Lower lobe of right lung (tissue), 2 donors: ENCODE measurements around the gene PTER. TPM values are rescaled to one million over a fixed set of nuclear protein-coding genes. Genes with fewer than 3 reads are reported as not detected.

Experiments used
- ATAC-seq, 2 donors: fragments of 200-7000 bp; cut with Tn5 transposase; one replicate each; pipeline ENCODE4 v1.9.1; 2020 to 2022; ENCODE audit warnings: mild to moderate bottlenecking in 2 of 2, moderate library complexity in 2 of 2
- DNase-seq: peaks from one replicate; pipeline ENCODE4 v3.0.0-alpha.2; 2020
- H3K27ac ChIP-seq: fragments of 200-600 bp; one replicate; pipeline ENCODE4 v1.8.0; 2022
- H3K27me3 ChIP-seq: fragments of 200-600 bp; one replicate; pipeline ENCODE4 v1.8.0; 2022; ENCODE audit warnings: low read depth
- H3K36me3 ChIP-seq: fragments of 200-600 bp; one replicate; pipeline ENCODE4 v1.8.0; 2022; ENCODE audit warnings: mild to moderate bottlenecking
- H3K4me1 ChIP-seq: fragments of 200-600 bp; one replicate; pipeline ENCODE4 v1.8.0; 2022
- H3K4me3 ChIP-seq: fragments of 200-600 bp; one replicate; pipeline ENCODE4 v1.8.0; 2022; ENCODE audit warnings: mild to moderate bottlenecking
- H3K9me3 ChIP-seq: fragments of 200-600 bp; one replicate; pipeline ENCODE4 v1.8.0; 2022
- CTCF ChIP-seq: fragments of 200-600 bp; IDR thresholded peaks from one replicate; pipeline ENCODE4 v1.8.0; 2022; ENCODE audit warnings: antibody characterized with exemption, mild to moderate bottlenecking
- intact Hi-C: fragments of 100-400 bp; cut with DNase I; formaldehyde crosslinking; loops from one replicate; pipeline ENCODE4 v1.11.0; 2022
- total RNA-seq: library from RNA; stranded (reverse); fragmentation: NEBNext Ultra II Directional; extraction: Animal tissue kit (Norgen Biotek cat#: 25700); gene quantifications from one replicate; pipeline ENCODE4 v1.2.1, GENCODE V29; 2021
- donor health status: DM: no; HTN: yes; CAD: no; lungs with severe emphysema.

The PTER gene
- total RNA-seq, 1 donor from 2014 or later, result 20.3 TPM

GRCh38 chr10:16472828-16473227, 36.0 kb downstream of the PTER start:
- H3K36me3 ChIP-seq, result no peaks in the 10 kb centered on the region
- no peak overlapping the region for H3K27ac ChIP-seq
- ATAC-seq (no peak), DNase-seq (no peak)
- H3K9me3 ChIP-seq, result no peaks in the 10 kb centered on the region
- H3K27me3 ChIP-seq, result no peaks in the 10 kb centered on the region
- H3K4me3 ChIP-seq, result no peak overlapping the region
- H3K4me1 ChIP-seq, result no peaks in the 10 kb centered on the region
- intact Hi-C loops, result no loop called here
- TF ChIP-seq CTCF, result no peak

- intact Hi-C loops, result no loop called here
- ATAC-seq (no peak), DNase-seq (no peak)
- H3K9me3 ChIP-seq, result no peaks in the 10 kb centered on the region
- H3K36me3 ChIP-seq, result no peaks in the 10 kb centered on the region
- no peak overlapping the region for H3K4me3 ChIP-seq
- no peak for TF ChIP-seq CTCF
- no peak overlapping the region for H3K27ac ChIP-seq
- H3K27me3 ChIP-seq, result no peaks in the 10 kb centered on the region
- no peaks in the 10 kb centered on the region for H3K4me1 ChIP-seq
These were observed 40.9 kb downstream of the PTER start for GRCh38 chr10:16477757-16478156.

- no peak for TF ChIP-seq CTCF
These were observed 42.0 kb downstream of the PTER start for GRCh38 chr10:16478801-16479200.

GRCh38 chr10:16481052-16481728, 44.4 kb downstream of the PTER start:
- ATAC-seq, result peak; percentile 67 to 68
- H3K27me3 ChIP-seq, result no peaks in the 10 kb centered on the region
- H3K4me1 ChIP-seq, result no peaks in the 10 kb centered on the region
- intact Hi-C loops, result no loop called here
- no peak overlapping the region for H3K4me3 ChIP-seq
- peaks cover under 1% of the 10 kb centered on the region for H3K36me3 ChIP-seq
- no peak overlapping the region for H3K27ac ChIP-seq
- TF ChIP-seq CTCF, result no peak
- no peaks in the 10 kb centered on the region for H3K9me3 ChIP-seq
- no peak for DNase-seq

More at GRCh38 chr10:16478801-16479200, 42.0 kb downstream of the PTER start:
- Histone ChIP-seq H3K9me3 (no peaks in the 10 kb centered on the region), H3K4me1 (no peaks in the 10 kb centered on the region), H3K27me3 (no peaks in the 10 kb centered on the region), H3K36me3 (no peaks in the 10 kb centered on the region), H3K4me3 (no peak overlapping the region), H3K27ac (no peak overlapping the region)
- no peak for DNase-seq
- intact Hi-C loops, result no loop called here
- ATAC-seq, result no peak

GRCh38 chr10:16483241-16483917, 46.6 kb downstream of the PTER start:
- no peak for TF ChIP-seq CTCF
- Histone ChIP-seq H3K4me1 (no peaks in the 10 kb centered on the region), H3K27ac (no peak overlapping the region), H3K4me3 (no peak overlapping the region), H3K36me3 (peaks cover 14% of the 10 kb centered on the region), H3K9me3 (no peaks in the 10 kb centered on the region), H3K27me3 (no peaks in the 10 kb centered on the region)
- no peak for ATAC-seq
- DNase-seq, result no peak
- intact Hi-C loops, result no loop called here
